CD4-positive, alpha-beta T cell (primary cell): Measurements from ENCODE around the gene DNAJB6. TPM values are rescaled to one million over a fixed set of nuclear protein-coding genes. Genes with fewer than 3 reads are reported as not detected.

ENCODE experiments used
- ATAC-seq: fragments of 200-7000 bp; cut with Tn5 transposase; one replicate; pipeline ENCODE4 v1.10.0; 2022; ENCODE audit warnings: mild to moderate bottlenecking; ENCODE audit not compliant: poor library complexity
- CTCF ChIA-PET: fragments of 350-600 bp; sonication (Branson Sonifier 250); formaldehyde crosslinking; loops from one replicate; lab custom pipeline; 2021; ENCODE audit warnings: antibody characterized with exemption, inconsistent platforms; lab: Charles Lee
- POLR2A ChIA-PET: fragments of 350-600 bp; sonication (Branson Sonifier 250); formaldehyde crosslinking; loops from one replicate; lab custom pipeline; 2021; ENCODE audit warnings: antibody characterized with exemption, inconsistent platforms; lab: Charles Lee
- DNase-seq, 14 experiments: peaks; one replicate each; pipeline ENCODE4 v3.0.0-alpha.2; 2013 to 2020; ENCODE audit warnings: mixed read lengths in 2 of 14
- H3K27ac ChIP-seq, 2 donors: one replicate each; pipeline versions ENCODE4 v1.5.1 to v1.7.0; 2013; ENCODE audit warnings: low read length in 2 of 2, low read depth in 1 of 2, mild to moderate bottlenecking in 1 of 2
- H3K27me3 ChIP-seq, 2 experiments: 1 replicate in 1 of 2; 2 replicates in 1 of 2; pipeline versions ENCODE4 v1.6.1 to v1.7.0; 2013; ENCODE audit warnings: low read length in 2 of 2, control low read depth in 1 of 2, mild to moderate bottlenecking in 1 of 2, moderate library complexity in 1 of 2; ENCODE audit not compliant: insufficient read depth in 2 of 2, control insufficient read depth in 1 of 2
- H3K36me3 ChIP-seq: one replicate; pipeline ENCODE4 v1.6.1; 2013; ENCODE audit warnings: low read length, control low read depth; ENCODE audit not compliant: insufficient read depth
- H3K4me1 ChIP-seq: one replicate; pipeline ENCODE4 v1.6.1; 2013; ENCODE audit warnings: low read length, control low read depth; ENCODE audit not compliant: insufficient read depth
- H3K4me3 ChIP-seq: one replicate; pipeline ENCODE4 v1.5.1; 2013; ENCODE audit warnings: mild to moderate bottlenecking, low read length, moderate library complexity
- H3K9me3 ChIP-seq, 2 experiments: 1 replicate in 1 of 2; 2 replicates in 1 of 2; pipeline versions ENCODE4 v1.6.1 to v1.7.0; 2013; ENCODE audit warnings: low read length in 2 of 2, mild to moderate bottlenecking in 2 of 2, control low read depth in 1 of 2, moderate library complexity in 1 of 2; ENCODE audit not compliant: control insufficient read depth in 1 of 2, insufficient read depth in 1 of 2
- H3K27ac Mint-ChIP-seq: one replicate; pipeline ENCODE4 v1.8.0; 2020; ENCODE audit warnings: mixed read lengths
- H3K27me3 Mint-ChIP-seq: one replicate; pipeline ENCODE4 v1.8.0; 2021; ENCODE audit warnings: mixed read lengths
- H3K36me3 Mint-ChIP-seq: one replicate; pipeline ENCODE4 v1.8.0; 2021; ENCODE audit warnings: low read depth, mixed read lengths
- H3K4me1 Mint-ChIP-seq: one replicate; pipeline ENCODE4 v1.8.0; 2021; ENCODE audit warnings: low read depth, mixed read lengths
- H3K4me3 Mint-ChIP-seq: one replicate; pipeline ENCODE4 v1.8.0; 2020; ENCODE audit warnings: mild to moderate bottlenecking, mixed read lengths
- H3K9me3 Mint-ChIP-seq: one replicate; pipeline ENCODE4 v1.8.0; 2020; ENCODE audit warnings: mixed read lengths
- CTCF ChIP-seq: fragments of 200-600 bp; IDR thresholded peaks from one replicate; pipeline ENCODE4 v1.8.0; 2022; ENCODE audit warnings: antibody characterized with exemption, mild to moderate bottlenecking
- intact Hi-C, 2 experiments: fragments of 100-400 bp; cut with DNase I in 1 of 2; cut with micrococcal nuclease in 1 of 2; formaldehyde crosslinking; loops; one replicate each; pipeline versions ENCODE4 v1.15.1 to v1.9.0; 2023 to 2025; cut with DNase I, micrococcal nuclease
- total RNA-seq, 174 experiments: library from RNA in 2 of 174; stranded (reverse) in 2 of 174; gene quantifications; one replicate each; pipeline ENCODE4 v1.2.3 and lab custom pipeline; 2021 to 2026

Gene DNAJB6
- total RNA-seq, 2 experiments from 2014 or later: 232 to 242 TPM

GRCh38 chr7:157441023-157441399 is 104.2 kb downstream of the DNAJB6 start:
- CTCF ChIA-PET: no interaction called here

GRCh38 chr7:157442456-157442855 is 105.7 kb downstream of the DNAJB6 start:
- DNase-seq (no peak), ATAC-seq (no peak)
- POLR2A ChIA-PET: no interaction called here
- Histone ChIP-seq H3K36me3 (no peaks in the 10 kb centered on the region), H3K4me3 (no peak overlapping the region), H3K9me3 (peaks cover 0 to 6% of the 10 kb centered on the region in 2 experiments), H3K4me1 (no peaks in the 10 kb centered on the region), H3K27me3 (no peaks in the 10 kb centered on the region), H3K27ac (no peak overlapping the region)
- intact Hi-C loops: no loop called here
- Mint-ChIP-seq H3K27me3 (no peaks in the 10 kb centered on the region), H3K4me3 (no peak overlapping the region), H3K27ac (no peak overlapping the region), H3K36me3 (no peaks in the 10 kb centered on the region), H3K9me3 (no peaks in the 10 kb centered on the region), H3K4me1 (no peaks in the 10 kb centered on the region)
- TF ChIP-seq CTCF: no peak
- CTCF ChIA-PET: no interaction called here

More at GRCh38 chr7:157441023-157441399, 104.2 kb downstream of the DNAJB6 start:
- TF ChIP-seq CTCF: no peak
- Histone ChIP-seq H3K9me3 (peaks cover 0 to 6% of the 10 kb centered on the region in 2 experiments), H3K36me3 (no peaks in the 10 kb centered on the region), H3K4me3 (no peak overlapping the region), H3K4me1 (no peaks in the 10 kb centered on the region), H3K27me3 (no peaks in the 10 kb centered on the region), H3K27ac (no peak overlapping the region)
- POLR2A ChIA-PET: no interaction called here
- ATAC-seq (no peak), DNase-seq (no peak)
- H3K9me3 Mint-ChIP-seq: no peaks in the 10 kb centered on the region
- H3K27me3 Mint-ChIP-seq: no peaks in the 10 kb centered on the region
- H3K36me3 Mint-ChIP-seq: no peaks in the 10 kb centered on the region
- no peaks in the 10 kb centered on the region for H3K4me1 Mint-ChIP-seq
- intact Hi-C loops: no loop called here
- no peak overlapping the region for H3K4me3 Mint-ChIP-seq
- H3K27ac Mint-ChIP-seq: no peak overlapping the region

DNA sequence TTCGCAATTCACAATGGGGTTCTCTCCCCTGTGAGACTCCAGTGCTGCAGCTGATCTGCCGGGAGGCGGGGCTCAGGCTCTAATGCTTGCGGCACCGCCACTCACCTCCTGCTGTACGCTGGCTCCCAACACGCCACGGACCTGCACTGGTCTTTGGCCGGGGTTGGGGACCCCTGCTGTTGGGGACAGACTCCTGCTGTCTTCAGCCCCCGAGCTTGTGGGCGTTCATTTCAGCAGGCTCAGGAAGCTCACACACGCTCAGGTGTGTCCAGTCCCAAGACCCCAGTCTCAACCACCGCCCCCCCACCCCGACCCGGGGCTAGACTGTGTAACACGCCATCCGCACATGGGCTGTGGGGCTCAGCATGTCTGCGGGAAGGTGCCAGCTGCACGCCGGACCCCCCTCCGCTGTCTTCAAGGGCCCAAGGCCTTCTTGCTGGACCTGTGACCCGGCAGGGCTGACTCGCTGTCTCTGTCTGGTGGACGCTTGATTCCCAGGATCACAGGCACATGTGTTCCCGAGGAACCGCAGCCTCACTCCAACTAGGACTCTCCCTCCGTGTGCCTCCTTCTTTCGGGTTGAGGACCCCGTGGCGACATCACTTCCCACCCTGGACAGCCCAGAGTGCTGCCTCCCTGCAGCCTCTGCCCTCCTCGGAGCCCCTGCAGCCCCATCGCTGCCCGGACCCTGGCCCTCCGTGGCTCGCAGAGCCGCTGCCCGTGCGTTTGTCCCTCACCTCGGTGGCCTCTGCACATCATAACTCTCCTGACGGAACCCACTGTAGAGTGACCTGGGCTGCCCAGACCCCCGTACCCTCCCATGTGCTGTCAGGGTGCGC is 106.4 kb downstream of the DNAJB6 start:
- ATAC-seq (no peak), DNase-seq (no peak)
- POLR2A ChIA-PET: no interaction called here
- peaks cover 0 to 6% of the 10 kb centered on the region in 2 experiments for H3K9me3 ChIP-seq
- Mint-ChIP-seq H3K4me1 (no peaks in the 10 kb centered on the region), H3K27ac (no peak overlapping the region), H3K9me3 (no peaks in the 10 kb centered on the region), H3K27me3 (no peaks in the 10 kb centered on the region), H3K4me3 (no peak overlapping the region), H3K36me3 (no peaks in the 10 kb centered on the region)
- H3K27ac ChIP-seq: no peak overlapping the region
- no peak for TF ChIP-seq CTCF
- no peaks in the 10 kb centered on the region for H3K36me3 ChIP-seq
- CTCF ChIA-PET: no interaction called here
- H3K4me1 ChIP-seq: no peaks in the 10 kb centered on the region
- H3K27me3 ChIP-seq: no peaks in the 10 kb centered on the region
- intact Hi-C loops: no loop called here
- no peak overlapping the region for H3K4me3 ChIP-seq
